CD4-positive, alpha-beta T cell treated with Interleukin-21 for 1 hour (primary cell): ENCODE measurements around the gene ARSK.

Experiments
- DNase-seq: peaks from one replicate; pipeline ENCODE4 v3.0.0-alpha.2; 2020

Gene ARSK

GRCh38 chr5:95565280-95565920 is 10.5 kb downstream of the ARSK start:
- DNase-seq: no peak

GRCh38 chr5:95572016-95572415 is 17.1 kb downstream of the ARSK start:
- DNase-seq: no peak

GRCh38 chr5:95581576-95581975 is 26.7 kb downstream of the ARSK start:
- DNase-seq: no peak

GRCh38 chr5:95583992-95584391 is 29.1 kb downstream of the ARSK start:
- no peak for DNase-seq

GRCh38 chr5:95590880-95591279 is 36.0 kb downstream of the ARSK start:
- peak; percentile 1 for DNase-seq

- no peak for DNase-seq
These were observed 36.6 kb downstream of the ARSK start for GRCh38 chr5:95591490-95591901.

GRCh38 chr5:95595289-95595931 is 40.5 kb downstream of the ARSK start:
- DNase-seq: no peak

DNA sequence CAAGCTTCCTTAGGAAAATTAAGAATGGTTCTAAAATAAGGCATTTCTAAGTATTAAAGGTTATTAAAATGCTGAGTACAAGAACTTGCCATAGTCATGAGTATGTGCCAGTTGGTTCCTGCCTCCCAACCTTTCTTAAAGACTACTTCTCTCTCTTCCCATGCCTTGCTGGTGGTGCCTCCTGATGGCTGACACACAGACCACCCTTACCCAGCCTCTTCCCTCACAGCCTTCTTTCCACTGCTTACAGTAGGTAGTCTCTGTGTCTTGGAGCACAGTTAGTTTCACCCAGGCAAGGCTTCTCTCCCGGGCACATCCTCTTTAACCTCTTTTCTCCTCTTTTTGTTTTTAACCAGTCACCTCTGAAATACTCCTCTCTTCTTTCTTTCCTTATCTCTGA is 44.4 kb downstream of the ARSK start:
- no peak for DNase-seq

- no peak for DNase-seq
These were observed 45.7 kb downstream of the ARSK start for GRCh38 chr5:95600557-95600956.

DNA sequence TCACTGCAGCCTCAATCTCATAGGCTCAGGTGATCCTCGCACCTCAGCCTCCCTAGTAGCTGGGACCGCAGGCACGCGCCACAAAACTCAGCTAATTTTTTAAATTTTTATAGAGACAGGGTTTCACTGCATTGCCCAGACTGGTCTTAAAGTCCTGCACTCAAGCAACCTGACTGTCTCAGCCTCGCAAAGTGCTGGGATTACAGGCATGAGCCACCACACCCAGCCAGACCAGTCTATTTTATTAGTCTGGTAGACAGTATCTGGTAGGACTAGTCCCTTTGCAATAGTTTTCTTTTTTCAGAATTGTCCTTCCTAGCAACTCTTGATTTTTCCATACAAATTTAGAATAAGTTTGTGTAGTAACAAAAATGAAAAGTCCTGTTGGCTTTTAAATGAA is 50.9 kb downstream of the ARSK start:
- no peak for DNase-seq

DNA sequence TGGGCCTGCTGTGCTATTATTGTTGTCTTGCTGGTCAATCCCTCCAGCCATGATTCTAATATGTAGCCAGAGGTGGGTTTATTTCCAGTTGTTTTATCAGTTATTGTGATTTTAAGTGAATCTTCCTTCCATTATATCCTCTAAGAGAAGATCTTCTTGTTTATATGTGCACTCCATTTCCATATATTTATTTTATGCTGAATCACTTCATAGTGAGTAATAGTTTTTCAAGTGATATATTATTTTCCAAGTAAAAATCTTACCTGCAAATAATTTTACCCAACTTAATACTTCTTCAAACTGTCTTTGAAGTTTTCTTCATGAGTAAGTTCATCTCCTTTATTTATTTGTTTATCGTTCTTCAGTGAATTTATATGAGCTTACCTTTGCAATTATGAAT is 51.5 kb downstream of the ARSK start:
- DNase-seq: no peak

DNA sequence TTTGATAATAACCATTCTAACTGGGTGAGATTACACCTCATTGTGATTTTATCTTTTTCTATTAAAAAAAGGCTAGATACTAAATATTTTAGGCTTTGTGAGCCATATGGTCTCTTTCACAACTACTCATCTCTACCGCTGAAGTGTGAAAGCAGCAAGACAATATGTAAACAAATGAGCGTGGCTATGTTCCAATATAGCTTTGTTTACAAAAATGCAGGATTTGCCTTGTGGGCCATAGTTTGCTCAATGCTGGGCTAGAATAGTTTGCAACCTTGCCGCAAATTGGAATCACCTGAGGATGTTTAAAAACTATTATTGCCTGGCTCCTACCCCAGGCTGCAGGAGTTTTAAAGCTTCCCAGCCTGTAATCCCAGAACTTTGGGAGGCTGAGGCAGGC is 54.8 kb downstream of the ARSK start:
- DNase-seq: no peak

GRCh38 chr5:95610546-95610945 is 55.6 kb downstream of the ARSK start:
- DNase-seq: no peak

GRCh38 chr5:95611396-95611795 is 56.5 kb downstream of the ARSK start:
- DNase-seq: no peak

GRCh38 chr5:95613514-95613913 is 58.6 kb downstream of the ARSK start:
- DNase-seq: no peak

DNA sequence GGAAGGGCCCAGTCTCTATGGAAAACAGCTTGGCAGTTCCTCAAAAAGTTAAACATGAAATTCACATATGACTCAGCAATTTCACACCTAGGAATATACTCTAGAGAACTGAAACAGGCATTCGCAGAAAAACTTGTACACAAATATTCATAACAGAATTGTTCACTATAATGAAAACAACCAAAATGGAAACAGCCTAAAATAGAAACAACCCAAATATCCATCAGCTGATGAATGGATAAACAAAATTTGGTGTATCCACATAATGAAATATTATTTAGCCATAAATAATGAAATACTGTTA is 60.2 kb downstream of the ARSK start:
- DNase-seq: no peak

GRCh38 chr5:95617057-95617456 is 62.2 kb downstream of the ARSK start:
- DNase-seq: no peak

DNA sequence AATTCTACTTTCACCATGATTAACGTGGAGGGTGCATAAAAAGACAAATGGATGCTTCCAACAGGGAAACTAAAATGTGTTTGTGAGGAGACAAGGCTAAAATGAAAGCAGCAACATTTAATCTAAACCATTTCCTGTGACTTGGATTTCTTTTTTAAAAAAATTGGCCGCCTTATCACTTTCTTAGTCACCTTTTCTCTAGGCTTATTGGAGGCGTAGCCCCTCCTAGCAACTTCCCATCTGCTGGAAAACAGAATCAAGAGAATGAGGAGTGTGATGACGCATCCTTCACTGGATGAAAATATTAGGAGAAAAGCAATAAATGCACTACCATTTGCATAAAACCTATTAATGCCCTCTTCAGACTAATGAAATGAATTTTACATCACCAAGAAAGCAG is 64.2 kb downstream of the ARSK start:
- no peak for DNase-seq

- no peak for DNase-seq
These were observed 64.7 kb downstream of the ARSK start for GRCh38 chr5:95619514-95620029.

DNA sequence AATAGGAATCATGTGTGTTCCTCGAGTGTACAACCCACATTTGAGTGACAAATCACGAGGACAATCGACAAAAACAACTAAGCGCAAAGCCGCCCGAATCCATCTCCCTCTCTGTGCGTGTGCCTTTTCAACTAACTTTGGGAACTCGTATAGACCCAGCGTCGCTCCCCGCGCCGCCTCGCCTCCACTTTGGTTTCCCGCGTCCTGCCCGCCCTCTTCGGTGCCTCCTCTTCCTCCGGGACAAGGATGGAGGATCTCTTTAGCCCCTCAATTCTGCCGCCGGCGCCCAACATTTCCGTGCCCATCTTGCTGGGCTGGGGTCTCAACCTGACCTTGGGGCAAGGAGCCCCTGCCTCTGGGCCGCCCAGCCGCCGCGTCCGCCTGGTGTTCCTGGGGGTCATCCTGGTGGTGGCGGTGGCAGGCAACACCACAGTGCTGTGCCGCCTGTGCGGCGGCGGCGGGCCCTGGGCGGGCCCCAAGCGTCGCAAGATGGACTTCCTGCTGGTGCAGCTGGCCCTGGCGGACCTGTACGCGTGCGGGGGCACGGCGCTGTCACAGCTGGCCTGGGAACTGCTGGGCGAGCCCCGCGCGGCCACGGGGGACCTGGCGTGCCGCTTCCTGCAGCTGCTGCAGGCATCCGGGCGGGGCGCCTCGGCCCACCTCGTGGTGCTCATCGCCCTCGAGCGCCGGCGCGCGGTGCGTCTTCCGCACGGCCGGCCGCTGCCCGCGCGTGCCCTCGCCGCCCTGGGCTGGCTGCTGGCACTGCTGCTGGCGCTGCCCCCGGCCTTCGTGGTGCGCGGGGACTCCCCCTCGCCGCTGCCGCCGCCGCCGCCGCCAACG is 65.3 kb downstream of the ARSK start, which contains the start of gene GPR150:
TSS of gene GPR150 (plus strand) at position 58 of the 840 bp plus-strand sequence. CDS start at position 247, 189 bp downstream.
- DNase-seq: peak; percentile 66

DNA sequence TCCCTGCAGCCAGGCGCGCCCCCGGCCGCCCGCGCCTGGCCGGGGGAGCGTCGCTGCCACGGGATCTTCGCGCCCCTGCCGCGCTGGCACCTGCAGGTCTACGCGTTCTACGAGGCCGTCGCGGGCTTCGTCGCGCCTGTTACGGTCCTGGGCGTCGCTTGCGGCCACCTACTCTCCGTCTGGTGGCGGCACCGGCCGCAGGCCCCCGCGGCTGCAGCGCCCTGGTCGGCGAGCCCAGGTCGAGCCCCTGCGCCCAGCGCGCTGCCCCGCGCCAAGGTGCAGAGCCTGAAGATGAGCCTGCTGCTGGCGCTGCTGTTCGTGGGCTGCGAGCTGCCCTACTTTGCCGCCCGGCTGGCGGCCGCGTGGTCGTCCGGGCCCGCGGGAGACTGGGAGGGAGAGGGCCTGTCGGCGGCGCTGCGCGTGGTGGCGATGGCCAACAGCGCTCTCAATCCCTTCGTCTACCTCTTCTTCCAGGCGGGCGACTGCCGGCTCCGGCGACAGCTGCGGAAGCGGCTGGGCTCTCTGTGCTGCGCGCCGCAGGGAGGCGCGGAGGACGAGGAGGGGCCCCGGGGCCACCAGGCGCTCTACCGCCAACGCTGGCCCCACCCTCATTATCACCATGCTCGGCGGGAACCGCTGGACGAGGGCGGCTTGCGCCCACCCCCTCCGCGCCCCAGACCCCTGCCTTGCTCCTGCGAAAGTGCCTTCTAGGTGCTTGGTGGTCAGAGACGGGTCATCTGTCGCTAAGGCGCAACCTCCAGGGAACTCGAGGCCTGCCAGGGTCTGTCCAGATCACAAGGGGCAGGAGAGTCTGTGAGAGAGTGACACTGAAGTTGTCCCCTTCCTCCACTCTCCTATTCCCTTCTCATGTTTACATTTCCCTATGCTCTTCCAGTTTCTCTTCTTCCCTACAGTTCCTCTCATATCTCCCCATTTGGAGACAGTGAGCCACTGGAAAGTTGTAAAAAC is 66.3 kb downstream of the ARSK start:
- DNase-seq: peak; percentile 42

- peak; percentile 66 for DNase-seq
These were observed 67.1 kb downstream of the ARSK start for GRCh38 chr5:95621839-95622629.
